Stimulated activated CD4-positive, alpha-beta T cell treated with anti-CD3 and anti-CD28 coated beads, Interleukin-4, amount 100 ng/mL, for 24 hours (primary cell): ENCODE results near the gene HNF1B.
"Not testable (repeated sequence)": the region's sequence is repeated elsewhere in the genome, so short reads cannot be mapped to it uniquely, and the experiment has no call there.

ENCODE experiments used
- DNase-seq: peaks from one replicate; pipeline ENCODE4 v3.0.0-alpha.2; 2020

HNF1B gene

GRCh38 chr17:37744961-37745800, at the start of gene HNF1B:
HNF1B (minus strand) TSS chr17:37745059; CDS start chr17:37744884, 175 bp downstream.
- DNase-seq: no peak

- no peak for DNase-seq
Observed at GRCh38 chr17:37792787-37793186, 47.9 kb upstream of the HNF1B start.

- peak; percentile 54 for DNase-seq
Observed at GRCh38 chr17:37791447-37792399, 46.9 kb upstream of the HNF1B start.

GRCh38 chr17:37789771-37790541, 45.1 kb upstream of the HNF1B start:
- no peak for DNase-seq

- DNase-seq: no peak
Observed at GRCh38 chr17:37789021-37789565, 44.2 kb upstream of the HNF1B start.

- no peak for DNase-seq
Observed at GRCh38 chr17:37788526-37788925, 43.7 kb upstream of the HNF1B start.

GRCh38 chr17:37787055-37787757, 42.3 kb upstream of the HNF1B start:
- DNase-seq: no peak

- DNase-seq: no peak
Observed at GRCh38 chr17:37786481-37786880, 41.6 kb upstream of the HNF1B start.

GRCh38 chr17:37782460-37782859, 37.6 kb upstream of the HNF1B start:
- not testable (repeated sequence) for DNase-seq

- no peak for DNase-seq
Observed at GRCh38 chr17:37781451-37781850, 36.6 kb upstream of the HNF1B start.

GRCh38 chr17:37779554-37779953, 34.7 kb upstream of the HNF1B start:
- no peak for DNase-seq

GRCh38 chr17:37774504-37774903, 29.6 kb upstream of the HNF1B start:
- DNase-seq: peak; percentile 39

GRCh38 chr17:37772982-37773381, 28.1 kb upstream of the HNF1B start:
- no peak for DNase-seq

GRCh38 chr17:37770631-37771518, 26.0 kb upstream of the HNF1B start:
- peak; percentile 30 for DNase-seq

GRCh38 chr17:37769050-37769449, 24.2 kb upstream of the HNF1B start:
- no peak for DNase-seq

GRCh38 chr17:37768438-37768837, 23.6 kb upstream of the HNF1B start:
- DNase-seq: no peak

- DNase-seq: no peak
Observed at GRCh38 chr17:37766971-37767370, 22.1 kb upstream of the HNF1B start.

- DNase-seq: no peak
Observed at GRCh38 chr17:37764383-37764782, 19.5 kb upstream of the HNF1B start.

- DNase-seq: no peak
Observed at GRCh38 chr17:37762666-37763065, 17.8 kb upstream of the HNF1B start.

- no peak for DNase-seq
Observed at GRCh38 chr17:37761961-37762360, 17.1 kb upstream of the HNF1B start.

- no peak for DNase-seq
Observed at GRCh38 chr17:37761059-37761458, 16.2 kb upstream of the HNF1B start.
